HL-60/S4 (cell line): ENCODE data around the gene TMEM60.
"Not testable (repeated sequence)": the region's sequence is repeated elsewhere in the genome, so short reads cannot be mapped to it uniquely, and the experiment has no call there.

Experiments used
- in situ Hi-C: fragments of 300-500 bp; cut with MboI; formaldehyde crosslinking; loops from 2 replicates; pipeline ENCODE4 v1.14.3; 2022; ENCODE audit warnings: low sequenced_read_pairs

Gene TMEM60

GRCh38 chr7:77798394-77799077 is at the start of gene TMEM60, which contains the start of gene PHTF2:
TMEM60 (minus strand) TSS chr7:77798434; CDS start chr7:77794373, 4,061 bp downstream.
PHTF2 (plus strand) TSS chr7:77798773.
- in situ Hi-C loops, result no loop called here

GRCh38 chr7:77846317-77847092 is 48.3 kb upstream of the TMEM60 start:
- in situ Hi-C loops, result no loop called here

- in situ Hi-C loops, result no loop called here
Measured at GRCh38 chr7:77843194-77843593, 45.0 kb upstream of the TMEM60 start.

- in situ Hi-C loops, result no loop called here
Measured at GRCh38 chr7:77839919-77840318, 41.7 kb upstream of the TMEM60 start.

GRCh38 chr7:77838929-77839491 is 40.8 kb upstream of the TMEM60 start:
- in situ Hi-C loops, result no loop called here

- in situ Hi-C loops, result no loop called here
Measured at GRCh38 chr7:77837966-77838365, 39.7 kb upstream of the TMEM60 start.

GRCh38 chr7:77837275-77837674 is 39.0 kb upstream of the TMEM60 start:
- in situ Hi-C loops, result no loop called here

- in situ Hi-C loops, result not testable (repeated sequence)
Measured at GRCh38 chr7:77836425-77836824, 38.2 kb upstream of the TMEM60 start.

- in situ Hi-C loops, result no loop called here
Measured at GRCh38 chr7:77833136-77833535, 34.9 kb upstream of the TMEM60 start.

- in situ Hi-C loops, result no loop called here
Measured at GRCh38 chr7:77831953-77832352, 33.7 kb upstream of the TMEM60 start.

GRCh38 chr7:77831481-77831880 is 33.2 kb upstream of the TMEM60 start:
- in situ Hi-C loops, result no loop called here

GRCh38 chr7:77830649-77831355 is 32.6 kb upstream of the TMEM60 start:
- in situ Hi-C loops, result no loop called here

GRCh38 chr7:77827999-77828398 is 29.8 kb upstream of the TMEM60 start:
- in situ Hi-C loops, result no loop called here

- in situ Hi-C loops, result no loop called here
Measured at GRCh38 chr7:77826300-77826699, 28.1 kb upstream of the TMEM60 start.

- in situ Hi-C loops, result no loop called here
Measured at GRCh38 chr7:77825131-77825530, 26.9 kb upstream of the TMEM60 start.

GRCh38 chr7:77824636-77825035 is 26.4 kb upstream of the TMEM60 start:
- in situ Hi-C loops, result no loop called here

- in situ Hi-C loops, result no loop called here
Measured at GRCh38 chr7:77823787-77824186, 25.6 kb upstream of the TMEM60 start.

- in situ Hi-C loops, result no loop called here
Measured at GRCh38 chr7:77822269-77822668, 24.0 kb upstream of the TMEM60 start.

GRCh38 chr7:77820967-77821366 is 22.7 kb upstream of the TMEM60 start:
- in situ Hi-C loops, result no loop called here

- in situ Hi-C loops, result no loop called here
Measured at GRCh38 chr7:77819021-77819420, 20.8 kb upstream of the TMEM60 start.

- in situ Hi-C loops, result no loop called here
Measured at GRCh38 chr7:77813180-77813579, 14.9 kb upstream of the TMEM60 start.
